ENCODE results near the gene MT1B. TPM values are rescaled to one million over a fixed set of nuclear protein-coding genes. Genes with fewer than 3 reads are reported as not detected.

Gene MT1B
- total and polyA plus RNA-seq, 9 donors = not detected

DNA sequence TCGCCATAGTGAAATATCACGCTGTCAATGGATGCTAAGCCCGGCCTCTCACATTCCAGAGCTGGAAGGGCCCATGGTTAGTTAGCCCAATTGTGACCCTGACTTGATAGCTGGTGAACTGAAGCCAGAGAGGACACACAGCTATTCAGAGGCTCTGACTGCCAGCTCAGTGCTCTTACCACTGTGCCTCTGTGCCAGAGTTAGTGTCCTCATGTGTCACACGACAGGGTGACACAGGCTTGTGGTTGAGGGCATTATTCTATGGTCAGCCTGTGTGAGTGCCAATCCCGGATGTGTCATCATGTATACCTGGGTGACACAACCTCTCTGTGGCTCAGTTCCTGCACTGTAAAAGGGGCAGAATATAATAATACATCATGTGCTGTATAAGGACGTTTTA, 28.1 kb downstream of the MT1B start:
- H3K4me3 ChIP-seq = no peak overlapping the region
- DNase-seq = no peak
- H3K4me1 ChIP-seq (ENCODE audit: insufficient read depth) = peaks cover 14% of the 10 kb centered on the region
- no peaks in the 10 kb centered on the region for H3K36me3 ChIP-seq
- H3K9me3 ChIP-seq = no peaks in the 10 kb centered on the region
- TF ChIP-seq POLR2A (IDR thresholded peaks at IDR 0.05) (no peak), EP300 (IDR thresholded peaks at IDR 0.05) (no peak)
- TF ChIP-seq, protein P1, sequence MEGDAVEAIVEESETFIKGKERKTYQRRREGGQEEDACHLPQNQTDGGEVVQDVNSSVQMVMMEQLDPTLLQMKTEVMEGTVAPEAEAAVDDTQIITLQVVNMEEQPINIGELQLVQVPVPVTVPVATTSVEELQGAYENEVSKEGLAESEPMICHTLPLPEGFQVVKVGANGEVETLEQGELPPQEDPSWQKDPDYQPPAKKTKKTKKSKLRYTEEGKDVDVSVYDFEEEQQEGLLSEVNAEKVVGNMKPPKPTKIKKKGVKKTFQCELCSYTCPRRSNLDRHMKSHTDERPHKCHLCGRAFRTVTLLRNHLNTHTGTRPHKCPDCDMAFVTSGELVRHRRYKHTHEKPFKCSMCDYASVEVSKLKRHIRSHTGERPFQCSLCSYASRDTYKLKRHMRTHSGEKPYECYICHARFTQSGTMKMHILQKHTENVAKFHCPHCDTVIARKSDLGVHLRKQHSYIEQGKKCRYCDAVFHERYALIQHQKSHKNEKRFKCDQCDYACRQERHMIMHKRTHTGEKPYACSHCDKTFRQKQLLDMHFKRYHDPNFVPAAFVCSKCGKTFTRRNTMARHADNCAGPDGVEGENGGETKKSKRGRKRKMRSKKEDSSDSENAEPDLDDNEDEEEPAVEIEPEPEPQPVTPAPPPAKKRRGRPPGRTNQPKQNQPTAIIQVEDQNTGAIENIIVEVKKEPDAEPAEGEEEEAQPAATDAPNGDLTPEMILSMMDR (IDR thresholded peaks at IDR 0.05) = no peak
- intact Hi-C loops (cut with DNase I) = loop anchor here in 2 of 4 donors (10.0 kb wide), 2 partner anchors 55 to 95 kb away; partner anchors contain the start of genes MT1E (in 1 of the 2) and MT3 (in 1 of the 2)
- H3K27me3 ChIP-seq = no peaks in the 10 kb centered on the region
- 80 to 87% (median 85%) methylated on average over 6 of the region's 6 CpGs for WGBS, 3 donors
- no peak overlapping the region for H3K27ac ChIP-seq

DNA sequence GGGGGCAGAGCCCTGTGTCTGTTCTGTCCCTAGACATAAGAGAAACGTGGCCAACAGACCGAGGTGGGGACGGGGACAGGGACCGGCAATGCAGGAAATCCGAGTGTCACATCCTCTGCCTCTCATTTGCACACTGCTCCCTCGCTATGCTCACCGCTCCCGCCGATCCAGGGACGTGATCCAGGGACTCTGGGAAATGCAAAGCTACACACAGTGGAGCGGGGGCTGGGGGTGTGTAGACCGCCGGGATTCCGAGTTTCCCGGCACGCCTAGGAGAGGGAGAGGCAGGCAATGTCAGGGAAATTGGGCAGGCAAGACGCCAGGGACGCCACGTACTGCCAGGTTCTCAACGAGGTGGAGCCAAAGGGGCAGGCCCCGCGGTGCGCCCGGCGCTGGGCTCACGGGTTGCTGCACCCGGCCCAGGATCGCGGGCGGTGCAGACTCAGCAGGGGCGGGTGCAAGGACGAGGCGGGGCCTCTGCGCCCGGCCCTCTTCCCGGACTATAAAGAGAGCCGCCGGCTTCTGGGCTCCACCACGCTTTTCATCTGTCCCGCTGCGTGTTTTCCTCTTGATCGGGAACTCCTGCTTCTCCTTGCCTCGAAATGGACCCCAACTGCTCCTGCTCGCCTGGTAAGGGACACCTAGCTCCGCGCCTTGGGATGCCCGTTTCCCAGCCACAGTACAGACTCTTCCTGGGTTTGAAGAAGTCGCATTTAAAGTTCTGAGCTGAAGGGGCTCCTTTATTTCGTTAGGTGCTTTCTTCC, 30.4 kb downstream of the MT1B start, which contains the start of gene MT1X:
TSS of gene MT1X (plus strand) at position 532 of the 764 bp plus-strand sequence. CDS start at position 603, 71 bp downstream.
- no peaks in the 10 kb centered on the region for H3K27me3 ChIP-seq
- peak; percentile 90 for TF ChIP-seq POLR2A (IDR thresholded peaks at IDR 0.05)
- peak; percentile 97 for TF ChIP-seq EP300 (IDR thresholded peaks at IDR 0.05)
- TF ChIP-seq, protein P1 (IDR thresholded peaks at IDR 0.05) = no peak
- WGBS, 3 donors = 1 to 2% (median 1%) methylated on average over 33 to 49 of the region's 49 CpGs
- H3K27ac ChIP-seq = peak within 1 kb of the TSS in 1 of 2 donors; percentile 37
- peak; percentile 89 to 99 (median 91) for DNase-seq
- no peaks in the 10 kb centered on the region for H3K9me3 ChIP-seq
- intact Hi-C loops (cut with DNase I) = loop anchor here in 2 of 4 donors (1.0 to 10.0 kb wide), 2 partner anchors 74 to 97 kb away; partner anchors contain the start of genes MT2A (in 1 of the 2) and MT3 (in 1 of the 2)
- H3K36me3 ChIP-seq = no peaks in the 10 kb centered on the region
- H3K4me3 ChIP-seq = peak within 1 kb of the TSS; percentile 35
- H3K4me1 ChIP-seq (ENCODE audit: insufficient read depth) = peaks cover 14% of the 10 kb centered on the region

DNA sequence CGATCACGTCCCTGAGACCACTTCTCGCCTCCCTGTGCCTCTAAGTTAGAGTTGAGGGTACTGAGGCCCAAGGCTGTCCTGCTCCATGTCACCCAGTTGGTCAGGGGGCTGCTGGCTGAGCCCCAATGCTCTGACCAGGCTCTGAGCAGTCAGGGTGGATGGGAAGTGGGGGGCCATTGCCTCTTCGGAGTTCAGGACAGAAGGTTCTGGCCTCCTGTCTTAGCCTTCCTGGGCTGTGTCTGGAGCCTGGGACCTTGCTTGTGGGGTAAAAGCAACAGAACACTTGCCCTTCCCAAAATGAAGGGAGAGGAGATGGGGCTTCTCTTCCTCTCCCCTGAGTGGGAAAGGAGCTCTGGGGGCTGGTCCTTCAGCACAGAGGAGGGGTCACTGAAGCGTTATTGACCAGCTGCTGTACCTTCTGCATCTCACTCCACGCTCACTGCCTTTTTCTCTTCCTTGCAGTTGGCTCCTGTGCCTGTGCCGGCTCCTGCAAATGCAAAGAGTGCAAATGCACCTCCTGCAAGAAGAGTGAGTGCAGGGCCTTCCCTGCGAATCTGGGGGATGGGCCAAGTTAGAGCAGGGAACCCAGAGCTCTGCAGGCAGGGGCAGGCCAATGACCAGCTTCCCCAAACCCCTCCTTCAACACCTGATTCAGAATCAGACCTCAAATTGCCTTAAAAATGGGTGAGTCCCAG, 31.2 kb downstream of the MT1B start:
- 20 to 29% (median 25%) methylated on average over 8 of the region's 8 CpGs for WGBS, 3 donors
- TF ChIP-seq, protein P1 (IDR thresholded peaks at IDR 0.05) = no peak
- TF ChIP-seq EP300 (IDR thresholded peaks at IDR 0.05) (no peak), POLR2A (IDR thresholded peaks at IDR 0.05) (no peak)
- Histone ChIP-seq H3K27me3 (no peaks in the 10 kb centered on the region), H3K4me3 (peak overlapping the region; percentile 35), H3K27ac (peak overlapping the region in 1 of 2 donors; percentile 37), H3K36me3 (no peaks in the 10 kb centered on the region), H3K9me3 (no peaks in the 10 kb centered on the region), H3K4me1 (ENCODE audit: insufficient read depth) (peaks cover 14% of the 10 kb centered on the region)
- intact Hi-C loops (cut with DNase I) = loop anchor here in 2 of 4 donors (1.0 to 10.0 kb wide), 2 partner anchors 75 to 98 kb away; partner anchors contain the start of genes MT2A (in 1 of the 2) and MT3 (in 1 of the 2)
- DNase-seq = peak in 3 of 5 donors; percentile 17 to 52 (median 30)

DNA sequence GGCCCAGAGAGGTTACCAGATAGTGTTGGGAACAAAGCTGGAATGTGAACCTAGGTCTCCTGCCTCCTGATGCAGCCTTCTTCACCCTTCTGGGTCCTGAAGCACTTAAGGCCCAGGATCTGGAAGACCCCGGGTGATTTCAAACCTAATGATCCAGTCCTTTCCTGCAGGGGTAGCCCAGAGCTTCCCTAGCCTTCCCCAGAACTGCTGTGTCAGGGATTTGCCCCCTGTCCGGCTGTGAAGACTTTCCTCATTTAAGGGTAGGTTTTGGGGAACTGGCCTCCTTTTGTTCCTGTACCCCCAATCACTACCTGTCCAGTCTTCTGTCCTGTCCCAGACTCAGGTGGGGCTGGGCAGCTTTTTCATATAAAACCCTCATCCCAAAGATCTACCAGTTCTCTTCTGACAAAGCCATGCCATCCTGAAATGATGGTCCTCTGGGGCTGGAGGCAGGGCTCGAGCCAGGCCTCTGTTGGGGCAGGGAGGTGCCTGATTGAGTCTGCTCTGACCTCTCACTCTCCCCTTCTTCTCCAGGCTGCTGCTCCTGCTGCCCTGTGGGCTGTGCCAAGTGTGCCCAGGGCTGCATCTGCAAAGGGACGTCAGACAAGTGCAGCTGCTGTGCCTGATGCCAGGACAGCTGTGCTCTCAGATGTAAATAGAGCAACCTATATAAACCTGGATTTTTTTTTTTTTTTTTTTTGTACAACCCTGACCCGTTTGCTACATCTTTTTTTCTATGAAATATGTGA, 31.9 kb downstream of the MT1B start:
- intact Hi-C loops (cut with DNase I) = loop anchor here in 1 of 4 donors (10.0 kb wide), 1 partner anchor 99 kb away; the partner anchor contains the start of gene MT3
- Histone ChIP-seq H3K4me1 (ENCODE audit: insufficient read depth) (peaks cover 14% of the 10 kb centered on the region), H3K36me3 (no peaks in the 10 kb centered on the region), H3K27me3 (no peaks in the 10 kb centered on the region), H3K4me3 (peak overlapping the region; percentile 35), H3K27ac (no peak overlapping the region), H3K9me3 (no peaks in the 10 kb centered on the region)
- DNase-seq = no peak
- TF ChIP-seq EP300 (IDR thresholded peaks at IDR 0.05) (no peak), POLR2A (IDR thresholded peaks at IDR 0.05) (no peak)
- TF ChIP-seq, protein P1 (IDR thresholded peaks at IDR 0.05) = no peak
- WGBS, 3 donors = 75 to 86% (median 77%) methylated on average over 5 of the region's 5 CpGs
